ENCODE results near the gene TTC39C. TPM values are rescaled to one million over a fixed set of nuclear protein-coding genes. Genes with fewer than 3 reads are reported as not detected.

The TTC39C gene
- total RNA-seq, 1 experiment from 2014 or later: 24.7 TPM

DNA sequence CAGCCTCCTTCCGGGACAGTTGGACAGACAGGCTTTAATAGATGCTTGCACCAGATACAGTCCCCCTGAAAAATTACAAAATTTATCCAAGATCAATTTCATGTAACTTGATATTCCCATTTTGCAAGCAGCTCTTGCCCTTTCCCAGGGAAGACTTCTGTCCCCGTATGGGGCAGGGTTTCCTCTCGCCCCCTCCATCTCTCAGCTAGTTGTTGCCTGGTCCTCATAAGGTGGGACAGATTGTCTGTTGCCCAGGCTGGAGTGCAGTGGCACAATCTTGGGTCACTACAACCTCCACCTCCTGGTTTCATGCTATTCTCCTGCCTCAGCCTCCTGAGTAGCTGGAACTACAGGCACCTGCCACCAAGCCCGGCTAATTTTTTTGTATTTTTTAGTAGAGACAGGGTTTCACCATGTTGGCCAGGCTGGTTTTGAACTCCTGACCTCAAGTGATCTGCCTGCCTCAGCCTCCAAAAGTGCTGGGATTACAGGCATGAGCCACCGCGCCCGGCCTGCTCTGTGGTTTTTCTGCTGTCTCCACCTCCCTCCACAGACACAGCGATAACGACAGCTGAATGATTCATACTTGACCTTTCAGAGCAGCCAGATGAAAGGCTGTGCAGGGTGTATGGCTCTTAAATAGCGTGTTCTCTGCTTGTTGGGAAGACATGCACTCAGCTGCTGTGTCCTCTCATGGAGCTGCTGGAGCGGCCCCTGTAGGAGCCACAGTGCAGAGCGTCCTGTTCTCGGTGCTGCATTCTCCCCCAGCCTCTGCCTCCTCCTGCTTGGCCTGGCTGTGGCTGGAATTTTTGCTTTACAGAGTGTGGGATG lies 61.4 kb downstream of the TTC39C start:
- peak overlapping the region; percentile 14; the same call in 1 of the 2 replicates for H3K27ac ChIP-seq (ENCODE audit: low read length)
- H3K9me3 ChIP-seq (ENCODE audit: low read length): no peaks in the 10 kb centered on the region
- H3K9me2 ChIP-seq (replicated peaks; ENCODE audit: low read length): no peaks in the 10 kb centered on the region
- peak; percentile 86 for ATAC-seq
- DNase-seq: peak; percentile 81
- intact Hi-C loops (cut with micrococcal nuclease): no loop called here
- H3K4me3 ChIP-seq (ENCODE audit: low read length): no peak overlapping the region
- no peaks in the 10 kb centered on the region for H3K79me2 ChIP-seq (ENCODE audit: low read length)
- H2AFZ ChIP-seq (ENCODE audit: low read length): no peak overlapping the region
- H3K27me3 ChIP-seq (ENCODE audit: low read length): no peaks in the 10 kb centered on the region
- CTCF ChIA-PET: interaction anchor here (0.5 kb wide), 1 partner anchor 67 kb away, joined by 3 read pairs; no protein-coding TSS in a partner anchor
- H3K4me1 ChIP-seq (ENCODE audit: insufficient read depth, low read length): peaks cover 20% of the 10 kb centered on the region
- H4K20me1 ChIP-seq (ENCODE audit: low read length): no peaks in the 10 kb centered on the region
- H3K9ac ChIP-seq (ENCODE audit: low read length): no peak overlapping the region
- BruUV-seq (replicated peaks): no TSS peak
- H3F3A ChIP-seq (ENCODE audit: low read length, unreplicated experiment): no peaks in the 10 kb centered on the region
- TF ChIP-seq EZH2 (IDR thresholded peaks at IDR 0.05; ENCODE audit: low read length, unreplicated experiment): no peak
- TF ChIP-seq, protein P1, sequence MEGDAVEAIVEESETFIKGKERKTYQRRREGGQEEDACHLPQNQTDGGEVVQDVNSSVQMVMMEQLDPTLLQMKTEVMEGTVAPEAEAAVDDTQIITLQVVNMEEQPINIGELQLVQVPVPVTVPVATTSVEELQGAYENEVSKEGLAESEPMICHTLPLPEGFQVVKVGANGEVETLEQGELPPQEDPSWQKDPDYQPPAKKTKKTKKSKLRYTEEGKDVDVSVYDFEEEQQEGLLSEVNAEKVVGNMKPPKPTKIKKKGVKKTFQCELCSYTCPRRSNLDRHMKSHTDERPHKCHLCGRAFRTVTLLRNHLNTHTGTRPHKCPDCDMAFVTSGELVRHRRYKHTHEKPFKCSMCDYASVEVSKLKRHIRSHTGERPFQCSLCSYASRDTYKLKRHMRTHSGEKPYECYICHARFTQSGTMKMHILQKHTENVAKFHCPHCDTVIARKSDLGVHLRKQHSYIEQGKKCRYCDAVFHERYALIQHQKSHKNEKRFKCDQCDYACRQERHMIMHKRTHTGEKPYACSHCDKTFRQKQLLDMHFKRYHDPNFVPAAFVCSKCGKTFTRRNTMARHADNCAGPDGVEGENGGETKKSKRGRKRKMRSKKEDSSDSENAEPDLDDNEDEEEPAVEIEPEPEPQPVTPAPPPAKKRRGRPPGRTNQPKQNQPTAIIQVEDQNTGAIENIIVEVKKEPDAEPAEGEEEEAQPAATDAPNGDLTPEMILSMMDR (conservative IDR thresholded peaks at IDR 0.05; ENCODE audit: low read depth, low read length): peak; percentile 65
- POLR2A ChIA-PET (ENCODE audit: unreplicated experiment): no interaction called here
- H3K36me3 ChIP-seq (ENCODE audit: low read depth, low read length): no peaks in the 10 kb centered on the region
- H3K4me2 ChIP-seq (ENCODE audit: low read length): no peak overlapping the region

DNA sequence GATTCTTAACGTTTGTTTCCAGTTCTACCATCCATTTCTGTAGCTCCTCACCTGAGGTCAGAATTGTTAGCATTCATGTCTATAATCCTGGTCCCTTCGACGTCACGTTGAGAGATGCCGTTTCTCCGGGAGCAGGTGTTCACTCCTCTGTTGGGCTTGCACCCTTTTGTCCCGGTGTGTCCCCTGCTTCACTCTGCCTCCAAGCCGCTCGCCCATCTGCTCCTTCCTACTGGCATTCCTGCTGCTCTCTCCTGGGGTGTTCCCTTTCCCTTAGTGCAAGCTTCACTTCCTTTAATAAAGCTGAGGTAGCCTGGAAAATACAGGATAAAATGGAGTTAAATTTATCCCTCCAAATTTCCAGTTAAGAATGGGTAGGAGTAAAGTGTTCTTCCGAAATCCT lies 62.4 kb downstream of the TTC39C start:
- CTCF ChIA-PET: interaction anchor here (0.5 kb wide), 1 partner anchor 66 kb away, joined by 3 read pairs; no protein-coding TSS in a partner anchor
- Histone ChIP-seq H2AFZ (ENCODE audit: low read length) (no peak overlapping the region), H3K4me1 (ENCODE audit: insufficient read depth, low read length) (peaks cover 13% of the 10 kb centered on the region), H3K4me2 (ENCODE audit: low read length) (no peak overlapping the region), H3K27me3 (ENCODE audit: low read length) (no peaks in the 10 kb centered on the region), H3K9me3 (ENCODE audit: low read length) (no peaks in the 10 kb centered on the region), H3F3A (ENCODE audit: low read length, unreplicated experiment) (no peaks in the 10 kb centered on the region), H3K36me3 (ENCODE audit: low read depth, low read length) (no peaks in the 10 kb centered on the region), H3K79me2 (ENCODE audit: low read length) (no peaks in the 10 kb centered on the region), H3K4me3 (ENCODE audit: low read length) (no peak overlapping the region), H3K9ac (ENCODE audit: low read length) (no peak overlapping the region), H3K27ac (ENCODE audit: low read length) (no peak overlapping the region), H3K9me2 (replicated peaks; ENCODE audit: low read length) (no peaks in the 10 kb centered on the region), H4K20me1 (ENCODE audit: low read length) (no peaks in the 10 kb centered on the region)
- ATAC-seq (no peak), DNase-seq (no peak)
- intact Hi-C loops (cut with micrococcal nuclease): no loop called here
- no TSS peak for BruUV-seq (replicated peaks)
- POLR2A ChIA-PET (ENCODE audit: unreplicated experiment): no interaction called here
- TF ChIP-seq EZH2 (IDR thresholded peaks at IDR 0.05; ENCODE audit: low read length, unreplicated experiment): no peak
- TF ChIP-seq EZH2phosphoT487 (IDR thresholded peaks at IDR 0.05; ENCODE audit: borderline replicate concordance, low read length): no peak
- TF ChIP-seq, protein P1 (conservative IDR thresholded peaks at IDR 0.05; ENCODE audit: low read depth, low read length): no peak

DNA sequence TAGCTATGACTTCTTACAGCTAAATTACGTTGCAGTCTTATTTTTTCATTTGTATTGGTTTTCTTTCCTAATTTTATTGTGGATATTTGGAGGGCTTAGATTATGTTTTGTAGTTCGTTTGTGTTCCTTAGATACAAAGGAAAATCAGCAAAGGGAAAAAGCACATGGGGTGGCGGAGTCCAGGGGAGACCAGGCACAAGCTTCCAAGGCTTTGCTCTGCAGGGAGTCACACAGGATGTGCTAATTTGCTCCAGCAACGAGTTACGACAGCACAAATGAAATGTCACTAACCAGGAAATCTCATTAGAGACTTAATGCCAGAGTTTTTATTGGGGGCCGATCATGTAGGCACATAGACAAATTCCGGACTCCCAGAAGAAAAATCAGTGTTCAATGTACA lies 63.8 kb downstream of the TTC39C start:
- ATAC-seq: no peak
- intact Hi-C loops (cut with micrococcal nuclease): no loop called here

More for the DNA sequence above, 63.8 kb downstream of the TTC39C start:
- Histone ChIP-seq H3K4me1 (ENCODE audit: insufficient read depth, low read length) (peaks cover 8% of the 10 kb centered on the region), H3F3A (ENCODE audit: low read length, unreplicated experiment) (no peaks in the 10 kb centered on the region), H3K9ac (ENCODE audit: low read length) (no peak overlapping the region), H2AFZ (ENCODE audit: low read length) (no peak overlapping the region), H3K4me2 (ENCODE audit: low read length) (no peak overlapping the region), H3K27ac (ENCODE audit: low read length) (no peak overlapping the region), H3K9me2 (replicated peaks; ENCODE audit: low read length) (no peaks in the 10 kb centered on the region), H3K4me3 (ENCODE audit: low read length) (no peak overlapping the region), H3K9me3 (ENCODE audit: low read length) (no peaks in the 10 kb centered on the region), H3K79me2 (ENCODE audit: low read length) (no peaks in the 10 kb centered on the region), H3K36me3 (ENCODE audit: low read depth, low read length) (no peaks in the 10 kb centered on the region), H3K27me3 (ENCODE audit: low read length) (no peaks in the 10 kb centered on the region), H4K20me1 (ENCODE audit: low read length) (no peaks in the 10 kb centered on the region)
- POLR2A ChIA-PET (ENCODE audit: unreplicated experiment): no interaction called here
- TF ChIP-seq EZH2phosphoT487 (IDR thresholded peaks at IDR 0.05; ENCODE audit: borderline replicate concordance, low read length): no peak
- TF ChIP-seq EZH2 (IDR thresholded peaks at IDR 0.05; ENCODE audit: low read length, unreplicated experiment): no peak
- TF ChIP-seq, protein P1 (conservative IDR thresholded peaks at IDR 0.05; ENCODE audit: low read depth, low read length): no peak
- DNase-seq: no peak
- no TSS peak for BruUV-seq (replicated peaks)
- CTCF ChIA-PET: no interaction called here

All from PC-3 (cell line).